Stromal cell of bone marrow (primary cell): ENCODE results near the gene NRL.
"Not testable (repeated sequence)": the region's sequence is repeated elsewhere in the genome, so short reads cannot be mapped to it uniquely, and the experiment has no call there.

Experiments
- DNase-seq: peaks from one replicate; pipeline ENCODE4 v3.0.0-alpha.2; 2012; ENCODE audit warnings: low read depth

The NRL gene

DNA sequence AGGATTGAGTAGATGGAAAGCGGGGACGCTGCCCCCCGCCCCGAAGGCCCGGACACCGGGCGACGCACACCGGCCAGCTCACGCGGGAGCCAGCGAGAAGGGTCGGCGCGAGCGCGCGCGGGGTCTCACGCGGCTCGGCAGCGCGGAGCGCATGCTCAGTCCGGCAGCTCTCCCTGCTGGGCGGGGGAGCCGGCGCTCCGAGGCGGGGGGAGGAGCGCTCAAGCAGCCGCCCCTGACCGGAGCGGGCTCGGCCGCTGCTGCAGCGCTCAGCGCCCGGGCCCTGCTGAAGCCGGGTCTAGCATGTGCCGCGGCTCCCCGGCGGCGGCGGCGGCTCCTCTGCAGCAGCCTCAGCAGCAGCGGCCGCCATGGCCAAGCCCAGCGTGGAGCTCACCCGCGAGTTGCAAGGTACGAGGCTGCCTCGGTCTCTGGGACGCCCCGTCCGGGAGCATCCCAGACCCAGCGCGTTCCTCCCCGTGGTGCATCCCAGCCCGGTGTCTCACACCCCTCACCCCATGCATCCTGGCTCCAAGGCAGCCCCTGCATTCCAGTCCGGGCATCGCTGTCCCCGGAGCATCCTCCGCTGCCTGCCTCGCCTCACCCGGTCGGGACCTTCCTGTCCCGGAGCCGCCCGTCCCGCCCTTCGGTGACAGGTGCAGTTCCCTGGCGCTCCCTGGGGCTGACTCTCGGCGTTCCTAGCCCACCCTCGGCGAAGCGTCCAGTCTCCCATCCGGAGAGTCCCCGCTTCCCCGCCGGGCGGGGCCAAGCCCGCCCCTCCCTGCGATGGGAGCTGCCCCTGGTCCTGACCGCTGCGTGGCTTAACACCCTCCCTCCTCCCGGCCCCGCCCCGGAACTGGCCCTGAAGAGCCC lies 62.7 kb downstream of the NRL start, which contains the start of gene CARMIL3:
TSS of gene CARMIL3 (plus strand) at position 221 of the 867 bp plus-strand sequence. CDS start at position 366, 145 bp downstream.
- DNase-seq = no peak

DNA sequence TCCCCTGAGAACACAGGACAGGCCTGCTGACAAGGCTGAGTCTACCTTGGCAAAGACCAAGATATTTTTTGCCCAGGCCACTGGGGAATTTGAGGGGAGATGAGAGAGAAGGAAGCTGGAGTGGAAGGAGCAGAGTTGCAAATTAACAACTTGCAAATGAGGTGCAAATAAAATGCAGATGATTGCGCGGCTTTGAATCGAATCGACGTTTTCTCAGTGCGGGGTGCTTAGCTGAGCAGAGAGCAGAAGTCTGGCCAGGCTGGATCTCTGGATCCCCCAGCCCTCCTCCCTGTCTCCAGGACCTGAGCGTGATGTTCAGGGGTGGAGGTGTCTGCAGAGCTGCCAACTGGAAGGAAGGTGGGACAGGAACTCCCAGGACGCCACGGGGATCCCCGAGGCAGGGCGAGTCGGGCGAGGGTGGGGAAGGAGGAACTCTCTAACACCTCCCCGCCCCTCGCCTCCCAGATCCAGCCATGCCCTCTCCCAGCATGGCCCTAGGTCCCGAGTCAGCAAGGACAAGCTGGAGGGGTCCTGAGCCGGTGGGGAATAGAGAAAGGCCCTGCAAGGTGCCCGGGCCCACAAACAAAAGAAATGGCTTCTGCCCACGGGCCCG lies 63.5 kb downstream of the NRL start:
- no peak for DNase-seq

DNA sequence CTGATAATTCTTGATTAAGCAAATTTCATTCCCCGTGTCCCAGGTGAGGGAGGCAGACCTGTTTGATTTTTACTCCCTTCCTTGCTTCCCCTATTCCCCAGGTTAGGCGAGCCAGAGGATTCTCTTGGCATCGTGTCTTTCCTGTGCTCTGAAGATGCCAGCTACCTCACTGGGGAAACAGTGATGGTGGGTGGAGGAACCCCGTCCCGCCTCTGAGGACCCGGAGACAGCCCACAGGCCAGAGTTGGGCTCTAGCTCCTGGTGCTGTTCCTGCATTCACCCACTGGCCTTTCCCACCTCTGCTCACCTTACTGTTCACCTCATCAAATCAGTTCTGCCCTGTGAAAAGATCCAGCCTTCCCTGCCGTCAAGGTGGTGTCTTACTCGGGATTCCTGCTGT lies 64.0 kb downstream of the NRL start:
- not testable (repeated sequence) for DNase-seq

DNA sequence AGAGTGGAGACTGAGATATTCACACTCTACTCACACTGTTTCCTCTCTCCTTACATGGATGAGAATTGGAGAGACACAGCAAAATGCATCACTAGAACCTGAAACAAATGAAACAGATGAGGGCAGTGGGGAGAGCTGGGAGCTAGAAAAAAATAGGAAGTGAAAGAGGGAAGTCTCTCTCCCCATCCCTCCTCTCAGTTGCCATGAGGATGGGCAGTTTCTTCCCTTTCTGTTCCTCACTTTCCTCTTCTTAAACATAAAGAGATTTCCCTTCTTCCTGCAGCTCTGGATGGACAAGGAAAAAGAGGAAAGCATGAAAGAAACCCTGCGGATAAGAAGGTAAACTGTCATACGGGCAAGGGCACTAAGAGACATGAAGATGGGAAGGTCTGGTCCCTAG lies 65.7 kb downstream of the NRL start:
- not testable (repeated sequence) for DNase-seq

DNA sequence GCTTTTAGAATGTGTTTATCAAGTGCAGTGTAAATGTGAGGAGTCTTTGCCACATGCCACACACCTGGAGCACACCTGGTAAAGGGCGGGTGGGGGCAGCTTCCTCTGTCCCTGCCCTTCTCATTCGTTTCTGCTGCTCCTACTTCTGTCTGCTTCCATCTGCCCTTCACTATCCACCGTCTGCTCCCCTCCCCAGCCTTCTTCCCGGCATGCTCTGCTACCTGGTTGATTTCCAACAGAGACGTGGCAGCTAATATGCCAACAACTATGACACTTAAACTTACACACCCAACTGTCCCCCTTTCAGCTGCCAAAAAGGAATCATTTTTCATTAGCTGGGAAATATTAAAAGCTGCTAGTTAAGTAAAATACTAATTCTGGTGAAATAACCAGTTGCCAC lies 72.0 kb downstream of the NRL start:
- DNase-seq = no peak

DNA sequence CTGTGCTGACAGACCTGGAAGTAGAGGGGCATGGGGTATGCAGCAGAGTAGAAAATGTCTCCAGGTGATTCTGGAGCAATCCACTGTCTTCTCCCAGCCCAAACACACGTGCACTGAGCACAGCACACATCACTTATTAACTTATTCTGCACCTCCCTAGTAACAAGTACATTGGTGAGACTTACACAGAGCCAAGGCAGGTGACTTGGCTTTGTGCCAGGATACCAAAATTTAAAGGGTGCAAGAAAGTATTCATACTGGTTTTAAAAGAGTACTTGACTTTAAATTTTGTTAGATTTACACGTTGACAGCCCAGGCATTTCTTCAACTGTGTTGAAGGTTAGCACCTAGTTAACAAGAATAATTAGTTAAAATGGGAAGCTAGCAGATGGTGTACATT lies 74.1 kb downstream of the NRL start:
- no peak for DNase-seq

DNA sequence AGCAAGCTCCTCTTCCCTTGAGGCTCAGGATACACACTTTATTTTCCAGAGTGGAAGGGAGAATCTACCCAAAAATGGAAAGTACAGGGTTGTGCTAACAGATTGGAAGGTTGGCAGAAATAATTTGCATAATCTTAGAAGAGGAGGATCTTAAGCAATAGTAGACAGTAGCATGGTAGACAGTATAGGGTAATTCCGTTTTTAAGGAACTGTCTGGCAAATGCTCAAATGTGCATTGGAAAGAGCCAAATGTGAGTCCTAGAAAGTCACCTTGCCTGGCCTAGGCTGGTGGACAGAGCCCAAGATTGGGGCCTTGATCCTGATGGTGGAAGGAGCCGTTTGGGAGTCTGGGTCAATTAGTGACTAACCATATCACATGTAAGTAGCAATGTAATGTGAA lies 76.1 kb downstream of the NRL start:
- DNase-seq = no peak

DNA sequence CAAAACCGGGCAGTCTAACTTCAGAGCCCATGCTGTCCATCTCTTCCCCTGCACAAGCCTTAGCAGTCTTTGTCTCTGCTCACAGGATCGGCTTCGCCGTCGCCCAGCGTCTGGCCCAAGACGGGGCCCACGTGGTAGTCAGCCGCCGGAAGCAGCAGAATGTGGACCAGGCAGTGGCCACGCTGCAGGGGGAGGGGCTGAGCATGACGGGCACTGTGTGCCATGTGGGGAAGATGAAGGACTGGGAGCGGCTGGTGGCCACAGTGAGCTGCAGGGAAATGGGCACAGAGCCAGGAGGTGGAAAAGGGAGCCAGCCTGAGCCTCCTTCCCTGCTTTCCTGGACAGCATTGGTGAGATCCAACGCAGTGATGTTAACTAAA lies 77.1 kb downstream of the NRL start:
- DNase-seq = no peak

DNA sequence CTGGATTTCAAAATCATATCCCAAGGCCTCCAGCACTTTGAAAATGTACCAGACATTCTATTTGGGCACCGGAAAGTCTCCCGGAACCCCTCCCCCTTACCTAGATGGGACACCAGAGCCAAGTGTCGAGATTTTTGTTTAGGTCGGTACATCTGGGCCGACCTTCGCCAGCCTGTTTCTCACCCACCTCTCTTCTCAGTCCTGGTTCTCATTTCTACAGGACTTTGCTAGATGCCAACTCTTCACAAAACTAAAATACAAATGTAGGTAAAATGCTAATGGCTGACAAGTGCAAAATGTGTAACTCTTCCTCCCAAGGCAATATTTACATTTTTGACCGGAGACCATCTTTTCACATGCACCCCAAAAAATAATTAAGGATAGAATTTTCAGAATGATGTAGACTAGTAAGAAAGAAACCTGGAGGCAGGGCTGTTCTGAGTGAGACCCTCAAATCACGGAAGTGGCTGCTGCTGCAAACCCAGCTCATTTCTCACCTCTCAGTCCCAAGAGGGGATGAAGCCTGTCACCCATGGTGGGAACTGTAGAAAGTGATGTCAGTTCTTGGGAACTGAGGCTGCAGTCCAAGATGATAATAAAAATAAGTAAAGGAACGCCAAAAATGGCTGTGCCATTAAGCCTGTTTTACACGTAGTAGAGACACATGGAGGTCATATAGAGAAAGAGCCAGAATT lies 77.6 kb downstream of the NRL start:
- not testable (repeated sequence) for DNase-seq

DNA sequence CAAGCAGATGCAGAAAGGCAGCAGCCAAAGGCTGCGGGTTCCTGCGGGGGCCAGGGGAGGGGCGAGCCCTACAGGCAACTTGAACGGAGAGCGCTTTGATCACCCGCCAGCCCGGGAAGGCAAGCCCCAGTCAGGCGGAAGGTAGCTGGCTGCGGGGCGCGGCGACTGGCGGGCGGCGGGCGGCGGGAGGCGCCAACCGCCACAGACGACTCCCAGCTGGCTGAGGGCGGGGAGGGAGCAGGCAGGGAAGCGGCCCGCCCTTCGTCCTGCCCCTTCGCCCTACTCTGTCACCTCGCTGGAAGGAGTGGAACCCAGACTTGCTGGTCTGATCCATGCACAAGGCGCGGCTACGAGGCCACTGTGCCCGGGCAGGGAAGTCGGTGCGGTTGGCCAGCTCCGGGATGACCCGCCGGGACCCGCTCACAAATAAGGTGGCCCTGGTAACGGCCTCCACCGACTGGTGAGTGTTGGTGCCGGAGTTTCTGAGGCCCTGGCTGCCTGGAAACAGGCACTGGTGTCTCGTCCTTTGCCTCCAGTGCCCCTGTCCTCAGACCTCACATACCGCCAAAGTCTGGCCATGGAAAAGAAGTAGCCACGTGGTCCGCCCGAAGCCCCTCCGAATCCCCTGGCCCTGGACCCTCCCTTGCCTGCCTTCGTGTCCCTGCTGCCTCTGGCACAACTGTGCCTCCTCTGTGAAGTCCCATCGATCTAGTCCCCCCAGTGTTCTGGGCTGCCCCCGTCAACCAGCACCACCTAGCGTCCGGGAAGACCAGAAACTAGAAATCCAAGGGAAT lies 78.4 kb downstream of the NRL start:
- peak; percentile 51 for DNase-seq

DNA sequence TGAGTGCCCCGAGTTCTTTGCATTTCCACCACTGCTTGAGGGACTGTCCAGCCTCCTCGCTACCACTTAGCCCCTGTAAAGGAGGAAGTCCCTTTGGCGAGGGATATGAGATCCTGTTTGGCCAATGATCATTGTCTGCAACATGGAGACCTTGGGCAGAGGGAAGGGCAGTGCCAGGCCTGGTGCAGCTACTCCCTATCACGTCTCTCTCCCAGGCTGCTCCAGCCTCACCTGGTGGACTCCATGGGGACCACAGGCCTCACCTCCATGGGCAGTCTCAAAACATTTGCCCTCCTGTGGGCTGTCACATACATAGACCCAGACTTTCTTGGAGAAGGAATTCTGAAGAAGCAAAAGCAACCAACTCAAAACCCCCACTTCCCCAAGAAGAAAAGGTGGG lies 79.0 kb downstream of the NRL start:
- not testable (repeated sequence) for DNase-seq

DNA sequence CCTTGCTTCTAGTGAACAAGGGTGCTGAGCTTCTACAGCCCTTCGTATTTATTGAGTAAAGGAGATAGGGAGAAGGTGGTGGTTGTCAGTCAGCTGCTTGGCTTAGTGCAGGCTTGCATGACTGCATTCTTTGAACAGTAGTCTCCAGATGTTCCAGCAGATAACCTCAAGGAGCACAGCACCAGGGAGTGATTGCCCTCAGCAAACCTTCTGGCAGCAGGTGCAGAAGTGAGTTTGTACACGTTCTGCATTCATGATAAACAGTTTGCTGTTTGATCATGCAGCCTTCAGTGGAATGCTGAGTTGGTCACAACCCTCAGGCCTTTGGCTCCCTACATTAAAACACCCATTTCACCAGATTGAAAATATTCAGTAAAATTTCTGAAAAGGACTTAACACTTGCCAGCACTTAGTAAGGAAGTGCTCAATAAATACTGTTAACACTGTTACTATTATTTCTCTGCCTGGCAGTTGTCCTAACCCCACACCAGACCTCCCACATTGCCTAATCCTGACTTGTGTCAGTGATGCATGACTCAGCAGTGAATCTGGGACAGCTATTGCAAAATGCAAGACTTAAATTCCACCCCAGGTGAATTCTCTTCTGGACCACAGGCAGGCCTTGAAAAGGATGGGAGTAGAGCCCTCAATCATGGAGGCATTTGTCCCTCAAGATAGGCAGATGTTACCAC lies 81.9 kb downstream of the NRL start:
- peak; percentile 70 for DNase-seq

DNA sequence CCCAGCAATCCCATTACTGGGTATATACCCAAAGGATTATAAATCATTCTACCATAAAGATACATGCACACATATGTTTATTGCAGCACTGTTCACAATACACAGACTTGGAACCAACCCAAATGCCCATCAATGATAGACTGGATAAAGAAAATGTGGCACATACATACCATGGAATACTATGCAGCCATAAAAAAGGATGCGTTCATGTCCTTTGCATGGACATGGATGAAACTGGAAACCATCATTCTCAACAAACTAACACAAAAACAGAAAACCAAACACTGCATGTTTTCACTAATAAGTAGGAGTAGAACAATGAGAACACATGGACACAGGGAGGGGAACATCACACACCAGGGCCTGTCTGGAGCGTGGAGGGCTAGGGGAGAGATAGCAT lies 83.4 kb downstream of the NRL start:
- not testable (repeated sequence) for DNase-seq

DNA sequence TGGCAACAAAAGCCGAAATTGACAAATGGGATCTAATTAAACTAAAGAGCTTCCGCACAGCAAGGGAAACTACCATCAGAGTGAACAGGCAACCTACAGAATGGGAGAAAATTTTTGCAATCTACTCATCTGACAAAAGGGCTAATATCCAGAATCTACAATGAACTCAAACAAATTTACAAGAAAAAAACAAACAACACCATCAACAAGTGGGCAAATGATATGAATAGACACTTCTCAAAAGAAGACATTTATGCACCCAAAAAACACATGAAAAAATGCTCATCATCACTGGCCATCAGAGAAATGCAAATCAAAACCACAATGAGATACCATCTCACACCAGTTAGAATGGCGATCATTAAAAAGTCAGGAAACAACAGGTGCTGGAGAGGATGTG lies 85.1 kb downstream of the NRL start:
- DNase-seq = not testable (repeated sequence)
